Mesothelial cell of epicardium (in vitro differentiated cells): ENCODE measurements around the gene MORC1. TPM values are rescaled to one million over a fixed set of nuclear protein-coding genes. Genes with fewer than 3 reads are reported as not detected.

Experiments
- DNase-seq, 2 experiments: peaks; one replicate each; pipeline ENCODE4 v3.0.0; 2021; ENCODE audit warnings: low spot score in 2 of 2; ENCODE audit not compliant: unreplicated experiment in 2 of 2
- H3K27ac Mint-ChIP-seq: 2 replicates; pipeline ENCODE4 v1.8.0; 2021; ENCODE audit warnings: mixed read lengths
- H3K27me3 Mint-ChIP-seq: 2 replicates; pipeline ENCODE4 v1.8.0; 2021; ENCODE audit warnings: low read depth, mixed read lengths
- H3K36me3 Mint-ChIP-seq: 2 replicates; pipeline ENCODE4 v1.8.0; 2021; ENCODE audit warnings: mixed read lengths
- H3K4me1 Mint-ChIP-seq: 2 replicates; pipeline ENCODE4 v1.8.0; 2021; ENCODE audit warnings: mixed read lengths
- H3K4me3 Mint-ChIP-seq: 2 replicates; pipeline ENCODE4 v1.8.0; 2021; ENCODE audit warnings: mild to moderate bottlenecking, moderate library complexity, mixed read lengths
- H3K9me3 Mint-ChIP-seq: 2 replicates; pipeline ENCODE4 v1.8.0; 2021; ENCODE audit warnings: mixed read lengths
- CTCF ChIP-seq: fragments of 200-600 bp; sonication (generic); IDR thresholded peaks from one replicate; pipeline ENCODE4 v1.5.0; 2021; ENCODE audit warnings: antibody characterized with exemption; ENCODE audit not compliant: unreplicated experiment
- total RNA-seq: library from RNA; stranded (reverse); gene quantifications from 3 replicates; pipeline ENCODE4 v1.2.1, GENCODE V29; 2021

The MORC1 gene
- total RNA-seq, 1 donor from 2014 or later, result 0.18 TPM

- DNase-seq, result no peak
Observed at GRCh38 chr3:109098079-109098644, 19.8 kb downstream of the MORC1 start.

GRCh38 chr3:109095166-109095565 lies 22.8 kb downstream of the MORC1 start:
- H3K27me3 Mint-ChIP-seq, result no peaks in the 10 kb centered on the region
- H3K27ac Mint-ChIP-seq, result no peak overlapping the region
- no peaks in the 10 kb centered on the region for H3K9me3 Mint-ChIP-seq
- no peak for DNase-seq
- no peak overlapping the region for H3K4me3 Mint-ChIP-seq
- no peak for TF ChIP-seq CTCF
- no peaks in the 10 kb centered on the region for H3K36me3 Mint-ChIP-seq
- H3K4me1 Mint-ChIP-seq, result no peaks in the 10 kb centered on the region

More at GRCh38 chr3:109098079-109098644, 19.8 kb downstream of the MORC1 start:
- no peak overlapping the region for H3K4me3 Mint-ChIP-seq
- H3K36me3 Mint-ChIP-seq, result no peaks in the 10 kb centered on the region
- H3K27me3 Mint-ChIP-seq, result no peaks in the 10 kb centered on the region
- H3K4me1 Mint-ChIP-seq, result peaks cover 2% of the 10 kb centered on the region
- peak; percentile 16 for TF ChIP-seq CTCF
- H3K9me3 Mint-ChIP-seq, result no peaks in the 10 kb centered on the region
- H3K27ac Mint-ChIP-seq, result no peak overlapping the region

- Mint-ChIP-seq H3K4me3 (no peak overlapping the region), H3K9me3 (no peaks in the 10 kb centered on the region)
Observed at GRCh38 chr3:109093561-109093960, 24.4 kb downstream of the MORC1 start.

DNA sequence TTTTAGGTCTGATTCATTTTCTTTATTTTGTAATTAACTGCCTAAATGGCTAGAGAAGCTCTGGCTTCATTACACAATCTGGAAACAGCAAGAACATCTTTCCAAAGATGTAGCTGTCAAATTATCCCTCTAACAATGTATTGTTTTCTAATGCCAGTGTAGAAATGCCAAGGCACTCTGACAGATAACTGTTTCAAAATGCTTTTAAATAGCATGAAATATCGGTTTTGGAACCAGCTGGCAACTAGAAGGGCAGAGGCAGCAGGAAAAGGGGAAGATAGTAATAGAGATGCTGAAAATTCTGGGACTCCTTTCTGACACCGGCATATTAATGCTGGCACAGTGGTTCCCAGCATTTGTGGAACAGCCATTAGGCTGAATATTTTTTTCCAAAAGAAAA lies 26.1 kb downstream of the MORC1 start:
- Mint-ChIP-seq H3K4me3 (no peak overlapping the region), H3K9me3 (no peaks in the 10 kb centered on the region), H3K27me3 (peaks cover 13% of the 10 kb centered on the region), H3K4me1 (no peaks in the 10 kb centered on the region), H3K36me3 (no peaks in the 10 kb centered on the region), H3K27ac (no peak overlapping the region)
- no peak for DNase-seq
- no peak for TF ChIP-seq CTCF

More at GRCh38 chr3:109093561-109093960, 24.4 kb downstream of the MORC1 start:
- no peak for DNase-seq
- Mint-ChIP-seq H3K27me3 (no peaks in the 10 kb centered on the region), H3K36me3 (no peaks in the 10 kb centered on the region), H3K4me1 (no peaks in the 10 kb centered on the region), H3K27ac (no peak overlapping the region)
- TF ChIP-seq CTCF, result no peak

GRCh38 chr3:109089265-109089664 lies 28.7 kb downstream of the MORC1 start:
- Mint-ChIP-seq H3K4me1 (no peaks in the 10 kb centered on the region), H3K36me3 (no peaks in the 10 kb centered on the region), H3K9me3 (peaks cover 13% of the 10 kb centered on the region), H3K27me3 (peaks cover 28% of the 10 kb centered on the region), H3K27ac (no peak overlapping the region), H3K4me3 (no peak overlapping the region)
- TF ChIP-seq CTCF, result no peak
- DNase-seq, result no peak
